ENCODE measurements around the gene GSTO1.

GSTO1 gene

DNA sequence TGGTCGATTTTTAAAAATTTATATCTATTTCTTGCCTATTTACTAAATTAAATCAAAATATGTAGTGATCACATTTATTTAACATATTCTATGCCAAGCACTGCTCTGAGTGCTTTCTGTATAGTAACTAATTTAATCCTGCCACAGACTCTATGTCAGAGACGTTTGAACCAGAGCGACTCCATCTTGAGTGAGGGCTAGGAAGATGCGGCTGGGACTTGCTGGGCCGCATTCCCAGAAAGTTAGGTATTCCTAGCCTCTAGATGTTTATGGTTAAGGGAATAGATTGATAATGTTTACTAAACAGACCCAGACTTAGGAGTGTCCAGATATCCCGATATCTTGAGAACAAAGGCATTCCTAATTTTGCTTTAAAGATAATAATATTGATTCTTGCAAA, 3.2 kb upstream of the GSTO1 start:
- DNase-seq (ENCODE audit: low read depth) = no peak

DNA sequence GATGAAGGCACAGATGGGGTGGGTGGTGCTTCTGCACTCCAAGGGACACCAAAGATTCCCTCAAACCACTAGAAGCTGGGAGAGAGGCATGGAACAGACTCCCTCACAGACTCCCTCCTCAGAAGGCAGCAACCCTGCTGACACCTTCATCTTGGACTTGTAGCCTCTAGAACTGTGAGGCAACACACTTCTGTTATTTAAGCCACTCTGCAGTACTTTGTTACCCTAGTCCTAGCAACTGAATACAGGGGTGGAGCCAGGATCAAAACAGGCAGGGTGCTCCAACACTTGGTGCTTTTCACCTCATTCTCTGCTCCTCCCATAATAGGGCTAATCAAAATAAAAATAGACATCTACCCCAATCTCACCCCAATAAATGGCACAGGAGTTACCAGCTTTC, 2.3 kb upstream of the GSTO1 start:
- DNase-seq (ENCODE audit: low read depth) = no peak

DNA sequence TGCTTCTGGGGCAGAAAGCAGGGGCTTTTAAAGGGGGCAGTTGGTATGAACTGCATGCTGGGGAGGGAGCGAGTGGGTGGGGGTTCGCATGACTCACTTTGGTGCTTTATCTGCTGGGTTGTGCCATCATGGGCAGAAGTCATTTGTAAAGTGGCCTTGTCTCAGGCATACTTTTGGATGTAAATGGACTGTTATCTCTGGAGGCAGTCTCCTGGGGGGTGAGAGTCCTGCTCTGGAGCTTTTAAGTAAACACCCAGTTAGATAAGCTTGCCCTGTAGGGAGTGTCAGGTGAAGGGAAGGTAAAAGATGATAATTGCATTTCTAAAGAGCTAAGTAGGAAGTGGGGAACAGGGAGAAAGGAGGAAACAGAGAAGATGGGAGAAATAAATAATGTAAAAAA, 1.6 kb upstream of the GSTO1 start:
- DNase-seq (ENCODE audit: low read depth) = no peak

DNA sequence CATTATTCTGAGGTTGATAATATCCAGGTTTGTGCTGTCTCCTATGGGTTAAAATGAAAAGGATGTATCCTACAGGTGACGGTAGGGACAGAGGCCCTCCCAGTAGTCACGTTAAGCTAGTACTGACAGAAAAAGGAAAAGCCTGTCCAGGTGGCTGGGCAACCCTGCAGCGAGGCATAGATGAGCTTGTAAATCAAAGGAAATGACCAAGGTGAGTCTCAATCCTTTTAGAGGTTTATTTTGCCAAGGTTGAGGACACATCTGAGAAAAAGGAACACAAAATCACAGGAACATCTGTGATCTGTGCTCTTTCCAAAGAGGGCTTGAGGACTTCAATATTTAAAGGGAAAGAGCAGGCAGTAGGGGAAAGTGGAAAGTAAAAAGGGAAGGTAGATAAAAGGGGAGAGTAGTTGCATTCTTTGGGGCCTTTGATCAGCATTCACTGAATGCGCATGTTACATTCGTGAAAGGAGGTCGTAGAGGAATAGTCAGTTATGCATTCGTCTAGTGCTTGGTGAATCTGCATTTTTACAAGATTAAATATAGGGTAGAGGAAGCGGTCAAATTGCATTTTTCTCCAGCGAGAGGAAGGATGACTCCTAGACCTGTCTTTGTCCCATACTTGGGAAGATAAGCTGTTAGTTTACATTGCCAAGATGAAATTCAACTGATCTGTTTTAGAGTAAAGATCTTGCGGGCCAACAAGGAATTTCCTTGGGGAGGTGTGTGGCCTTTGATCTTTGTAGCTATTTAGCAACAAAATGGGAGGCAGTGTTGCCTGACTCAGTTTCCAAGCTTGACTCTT, 884 bp upstream of the GSTO1 start:
- DNase-seq (ENCODE audit: low read depth) = no peak

DNA sequence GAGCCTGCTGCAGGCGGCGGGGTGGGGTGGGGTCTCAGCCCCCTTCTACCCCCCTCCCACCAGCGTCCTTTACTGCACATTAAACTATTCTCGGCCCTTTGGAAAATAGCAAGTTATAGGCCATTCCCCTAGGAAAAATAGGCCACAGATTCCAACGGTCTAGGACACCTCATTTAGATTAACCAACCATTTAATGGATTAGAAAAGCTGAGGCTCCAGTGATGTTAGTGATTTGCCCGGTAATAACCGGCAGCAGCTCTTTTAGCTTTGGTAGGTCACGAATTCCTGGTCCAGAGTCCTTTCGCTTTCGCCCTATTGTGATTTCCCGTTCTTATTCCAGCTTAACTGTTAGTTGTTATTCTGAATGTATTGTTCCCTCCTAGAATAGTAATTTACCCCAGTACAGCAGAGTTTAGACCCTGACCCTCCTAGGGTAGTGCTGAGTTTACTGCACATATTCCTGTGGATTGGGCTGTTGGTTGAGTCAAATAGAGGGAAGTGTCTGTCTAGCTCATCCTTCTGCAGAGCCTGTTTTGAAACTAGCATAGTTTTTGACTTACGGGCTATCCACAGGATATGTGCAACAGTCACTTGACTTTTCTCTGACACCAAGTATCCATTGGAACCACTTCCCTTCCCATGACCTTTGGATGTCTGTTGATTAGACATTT, 754 bp downstream of the GSTO1 start:
- DNase-seq (ENCODE audit: low read depth) = no peak

DNA sequence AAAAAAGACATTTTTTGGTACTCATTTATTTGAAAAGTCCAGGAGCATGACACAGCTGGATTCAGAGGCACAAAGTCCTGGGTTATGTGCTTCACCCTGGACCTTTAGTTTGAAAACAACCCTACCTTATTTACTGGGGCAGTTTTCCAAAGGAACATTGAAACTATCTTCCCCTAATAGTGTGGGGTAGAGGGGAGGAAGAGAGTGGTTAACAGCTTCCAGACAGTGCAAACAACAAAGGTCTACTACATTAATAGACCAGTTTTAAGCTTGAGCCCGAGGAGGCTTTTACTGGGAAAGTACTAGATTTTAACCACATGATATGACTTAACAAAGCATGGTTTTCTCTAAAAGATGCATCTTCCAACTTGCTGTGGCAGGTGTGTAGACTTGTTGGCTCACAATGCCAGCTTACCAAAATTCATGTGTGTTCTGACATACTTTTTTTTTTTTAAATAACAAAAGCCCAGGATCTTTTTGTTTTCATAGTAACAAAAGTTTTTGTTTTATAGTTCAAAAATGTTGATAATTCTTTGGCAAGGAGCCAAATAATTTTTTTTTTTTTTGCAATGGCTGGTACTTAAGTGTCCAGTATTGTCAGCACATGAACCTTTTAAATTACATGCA, 1.8 kb downstream of the GSTO1 start:
- DNase-seq (ENCODE audit: low read depth) = no peak

DNA sequence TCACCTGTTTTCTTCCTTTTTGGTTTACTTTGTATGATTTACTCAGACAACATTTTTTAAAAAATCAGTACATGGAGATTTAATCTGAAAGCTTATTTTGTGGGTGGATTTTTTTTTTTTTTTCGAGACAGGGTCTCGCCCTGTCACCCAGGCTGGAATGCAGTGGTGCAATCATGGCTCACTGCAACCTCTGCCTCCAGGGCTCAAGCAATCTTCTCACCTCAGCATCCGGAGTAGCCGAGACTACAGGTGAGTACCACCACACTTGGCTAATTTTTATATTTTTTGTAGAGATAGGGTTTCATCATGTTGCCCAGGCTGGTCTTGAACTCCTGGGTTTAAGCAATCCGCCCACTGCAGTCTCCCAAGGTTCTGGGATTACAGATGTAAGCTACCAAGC, 2.5 kb downstream of the GSTO1 start:
- no peak for DNase-seq (ENCODE audit: low read depth)

DNA sequence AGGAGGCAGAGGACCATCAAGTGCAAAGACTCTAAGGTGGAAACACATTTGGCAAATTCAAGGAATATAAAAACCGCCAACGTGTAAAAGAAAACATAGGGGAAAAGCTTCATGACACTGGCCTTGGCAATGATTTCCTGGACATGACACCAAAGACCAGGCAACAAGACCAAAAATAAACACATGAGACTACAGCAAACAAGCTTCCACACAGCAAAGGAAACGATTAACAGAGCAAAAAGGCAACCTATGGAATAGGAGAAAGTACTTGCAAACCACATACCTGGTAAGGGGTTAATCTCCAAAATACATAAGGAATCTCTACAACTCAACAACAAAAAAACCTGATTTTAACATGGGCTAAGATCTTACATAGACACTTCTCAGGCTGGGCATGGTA, 3.5 kb downstream of the GSTO1 start:
- no peak for DNase-seq (ENCODE audit: low read depth)

DNA sequence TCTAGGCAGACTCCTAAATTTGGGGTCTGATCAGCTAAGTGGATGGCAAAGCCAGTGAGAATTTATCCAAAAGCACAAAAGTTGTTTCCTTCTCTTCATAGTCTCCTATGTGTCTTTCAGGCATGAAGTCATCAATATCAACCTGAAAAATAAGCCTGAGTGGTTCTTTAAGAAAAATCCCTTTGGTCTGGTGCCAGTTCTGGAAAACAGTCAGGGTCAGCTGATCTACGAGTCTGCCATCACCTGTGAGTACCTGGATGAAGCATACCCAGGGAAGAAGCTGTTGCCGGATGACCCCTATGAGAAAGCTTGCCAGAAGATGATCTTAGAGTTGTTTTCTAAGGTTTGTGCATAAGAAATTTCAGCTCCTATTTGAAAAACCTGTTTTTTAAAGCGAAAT, 4.8 kb downstream of the GSTO1 start:
- no peak for DNase-seq (ENCODE audit: low read depth)

DNA sequence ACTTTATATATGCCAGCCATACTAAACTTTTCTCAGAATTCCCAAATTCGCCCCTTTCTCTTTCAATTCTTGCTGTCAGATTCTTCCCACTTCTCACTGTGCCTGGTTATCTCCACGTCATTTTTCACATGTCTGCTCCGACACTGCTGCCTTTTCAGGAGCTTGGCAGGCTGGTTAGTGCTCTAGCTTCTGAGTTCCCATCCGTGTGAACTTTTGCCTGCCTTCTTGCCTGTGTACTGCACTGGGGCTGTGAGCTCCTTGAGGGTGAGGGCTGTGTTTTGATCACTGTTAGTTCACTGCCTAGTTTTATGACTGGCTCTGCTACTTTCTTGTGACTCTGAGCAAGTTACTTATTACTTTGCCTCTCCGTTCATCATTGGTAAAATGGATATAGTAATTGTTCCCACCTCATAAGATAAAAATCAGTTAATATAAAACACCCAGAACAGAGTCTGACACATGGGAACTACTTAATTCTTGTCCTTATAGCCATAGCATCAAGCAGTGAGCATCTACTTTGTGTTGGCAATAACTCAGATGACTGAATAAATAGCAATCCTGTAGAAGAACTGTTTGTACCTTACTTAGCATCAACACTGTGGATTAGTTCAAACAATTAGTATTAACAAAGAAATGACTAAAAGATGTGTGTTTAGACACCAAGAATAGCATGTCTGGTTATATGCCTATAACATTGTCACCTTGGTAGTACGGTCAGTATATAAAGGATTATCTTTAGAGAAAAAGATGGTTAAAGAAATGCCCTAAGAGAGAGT, 5.5 kb downstream of the GSTO1 start:
- DNase-seq (ENCODE audit: low read depth) = no peak

DNA sequence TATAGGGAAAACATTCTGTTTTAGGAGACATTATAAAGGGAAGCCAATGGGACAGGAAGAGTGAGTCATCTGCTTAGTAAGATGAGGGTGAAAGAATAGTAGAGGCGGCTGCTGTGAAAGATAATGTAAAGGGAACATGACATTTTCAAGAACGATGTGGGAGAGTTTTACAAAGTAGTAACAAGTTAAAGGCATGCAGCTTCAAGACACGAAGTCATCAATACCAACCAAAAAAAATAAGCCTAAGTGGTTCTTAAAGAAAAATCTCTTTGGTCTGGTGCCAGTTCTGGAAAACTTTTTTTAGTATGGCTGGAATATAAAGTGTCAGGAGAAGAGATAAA, 6.1 kb downstream of the GSTO1 start:
- no peak for DNase-seq (ENCODE audit: low read depth)

DNA sequence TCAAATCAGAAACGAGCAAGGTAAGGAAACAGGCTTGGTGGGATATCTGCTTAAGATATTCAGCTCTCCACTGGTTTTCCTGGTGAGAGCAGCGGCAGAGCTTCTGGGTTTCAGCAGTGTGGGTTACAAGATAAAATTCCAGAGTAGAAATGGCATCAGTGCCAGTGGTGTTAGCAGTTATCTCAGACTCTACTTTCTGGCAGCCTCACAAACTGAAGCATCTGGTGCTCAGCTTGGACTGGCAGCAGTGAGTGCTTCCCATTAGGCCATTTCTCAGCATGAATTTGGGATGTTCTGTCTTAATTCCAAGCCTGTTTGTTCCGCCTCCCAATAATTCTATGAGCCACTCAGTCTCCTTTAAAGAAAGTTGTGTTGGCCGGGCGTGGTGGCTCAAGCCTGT, 7.4 kb downstream of the GSTO1 start:
- DNase-seq (ENCODE audit: low read depth) = no peak

DNA sequence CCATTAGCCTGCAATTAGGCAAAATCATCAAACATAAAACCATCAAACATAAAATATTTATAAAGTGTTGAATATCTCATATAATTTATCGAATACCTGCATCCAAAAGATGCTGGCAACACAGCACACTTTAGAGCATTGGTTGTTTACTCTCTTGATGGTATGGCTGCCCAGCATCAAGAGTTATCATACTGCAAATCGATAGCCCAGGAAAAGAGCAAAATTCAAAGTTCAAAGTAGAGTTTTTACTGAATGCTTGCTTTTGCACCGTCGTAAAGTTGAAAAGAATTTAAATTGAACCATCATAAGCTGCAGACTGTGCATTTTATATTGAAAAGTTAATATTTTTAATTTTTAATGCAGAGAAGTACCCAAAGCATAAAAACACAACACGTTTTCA, 10.1 kb downstream of the GSTO1 start:
- DNase-seq (ENCODE audit: low read depth) = no peak

DNA sequence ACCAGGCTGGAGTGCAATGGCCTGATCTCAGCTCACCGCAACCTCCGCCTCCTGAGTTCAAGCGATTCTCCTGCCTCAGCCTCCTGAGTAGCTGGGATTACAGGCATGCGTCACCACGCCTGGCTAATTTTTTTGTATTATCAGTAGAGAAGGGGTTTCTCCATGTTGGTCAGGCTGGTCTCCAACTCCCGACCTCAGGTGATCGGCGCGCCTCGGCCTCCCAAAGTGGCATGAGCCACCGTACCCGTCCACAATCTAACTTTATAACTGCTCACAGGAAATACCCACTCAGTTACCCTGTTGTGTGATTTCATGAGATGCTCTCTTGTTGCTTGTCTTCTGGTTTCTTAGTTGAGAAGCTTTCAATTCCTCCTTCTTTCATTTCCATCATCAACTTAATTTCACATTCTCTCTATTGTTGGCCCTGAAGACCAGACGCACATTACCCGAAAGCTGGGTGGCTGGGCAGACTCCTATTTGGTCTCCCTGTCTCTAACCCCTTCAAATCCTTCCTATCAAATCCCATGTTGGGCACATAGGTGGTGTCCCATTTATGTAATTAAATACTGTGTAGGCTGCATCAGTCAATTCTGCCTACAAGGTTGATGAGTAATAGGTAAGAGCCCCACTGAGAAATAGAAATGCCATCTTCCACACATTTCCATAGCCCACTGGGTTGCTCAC, 13.2 kb downstream of the GSTO1 start:
- no peak for DNase-seq (ENCODE audit: low read depth)

DNA sequence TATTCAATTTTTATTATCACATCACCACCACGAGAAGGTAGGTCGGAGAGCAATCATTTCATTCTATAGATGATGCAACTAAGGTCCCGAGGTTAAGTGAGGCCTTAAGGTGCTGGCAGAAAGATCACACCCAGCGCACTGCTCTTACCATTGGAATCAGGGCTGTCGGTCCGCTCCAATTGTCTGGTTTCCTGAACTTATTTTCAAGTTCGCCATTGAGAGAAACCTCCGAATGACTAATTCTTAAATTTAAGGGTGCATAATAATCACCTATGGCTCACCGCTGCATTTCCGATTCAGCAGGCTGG, 13.7 kb downstream of the GSTO1 start:
- DNase-seq (ENCODE audit: low read depth) = no peak

DNA sequence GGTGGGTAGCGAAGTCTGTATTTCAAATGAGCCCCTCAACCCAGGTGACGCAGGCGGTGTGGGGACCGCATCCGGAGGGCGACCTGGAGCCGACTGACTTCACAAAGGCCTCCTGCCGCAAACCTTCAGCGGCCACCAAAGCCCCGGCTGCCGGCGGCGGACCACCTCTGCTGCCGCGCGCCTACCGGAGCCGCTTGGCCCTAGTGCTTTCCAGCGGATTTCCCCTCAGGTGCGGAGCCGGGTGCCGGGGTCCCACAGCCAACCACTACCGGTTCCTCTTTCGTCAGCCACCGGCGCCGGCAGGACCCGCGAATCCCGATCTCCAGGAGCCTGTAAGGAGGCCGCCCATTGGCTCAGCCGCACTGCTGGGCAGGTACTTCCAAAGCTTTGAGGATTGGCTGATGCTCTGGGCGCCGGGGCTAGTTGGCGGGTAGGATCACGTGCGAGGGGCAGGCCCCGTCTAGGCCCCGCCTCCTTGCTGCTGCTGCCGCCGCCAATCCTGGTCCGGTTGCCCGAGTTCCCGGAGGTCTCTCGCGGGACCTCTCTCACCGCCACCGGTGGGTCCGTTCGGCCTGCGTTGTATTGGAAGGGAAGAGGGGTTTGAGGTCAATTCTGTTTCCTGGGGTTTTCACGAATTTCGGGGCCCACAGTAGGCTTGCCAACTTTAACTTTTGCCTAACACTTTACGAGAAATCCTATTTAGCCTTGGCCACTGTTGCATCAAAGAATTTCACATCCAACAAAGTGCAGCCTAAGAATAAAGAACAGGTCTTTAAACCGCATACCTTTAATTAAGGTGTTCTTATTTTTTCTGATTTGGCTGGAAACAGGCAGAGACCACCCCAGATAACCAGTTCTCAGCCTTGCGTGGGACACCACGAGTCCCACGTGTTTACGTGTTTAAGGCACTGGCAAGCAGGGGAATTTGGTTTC, 14.3 kb downstream of the GSTO1 start, which contains the start of gene GSTO2:
GSTO2 (plus strand) TSS at position 472 of the 933 bp plus-strand sequence. CDS start 5,732 bp downstream, outside the sequence.
- DNase-seq (ENCODE audit: low read depth) = peak; percentile 94

DNA sequence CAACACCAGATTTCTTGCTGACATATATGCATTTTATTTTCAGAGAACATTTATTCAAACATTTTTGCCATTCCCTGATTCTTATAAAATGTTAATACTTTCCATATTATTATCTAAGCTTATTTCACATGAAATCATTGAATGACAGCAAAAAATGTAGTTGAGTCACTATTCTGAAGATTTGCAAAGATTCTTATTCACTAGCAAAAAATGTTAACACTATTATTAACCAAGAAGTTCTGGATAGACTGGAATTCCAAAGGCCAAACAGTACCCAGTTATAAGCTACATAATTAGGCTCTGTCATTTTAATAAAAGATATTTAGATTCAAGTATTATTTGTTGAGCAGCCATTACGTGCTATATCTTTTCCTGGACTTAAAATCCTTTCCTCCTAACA, 18.6 kb downstream of the GSTO1 start:
- no peak for DNase-seq (ENCODE audit: low read depth)

DNA sequence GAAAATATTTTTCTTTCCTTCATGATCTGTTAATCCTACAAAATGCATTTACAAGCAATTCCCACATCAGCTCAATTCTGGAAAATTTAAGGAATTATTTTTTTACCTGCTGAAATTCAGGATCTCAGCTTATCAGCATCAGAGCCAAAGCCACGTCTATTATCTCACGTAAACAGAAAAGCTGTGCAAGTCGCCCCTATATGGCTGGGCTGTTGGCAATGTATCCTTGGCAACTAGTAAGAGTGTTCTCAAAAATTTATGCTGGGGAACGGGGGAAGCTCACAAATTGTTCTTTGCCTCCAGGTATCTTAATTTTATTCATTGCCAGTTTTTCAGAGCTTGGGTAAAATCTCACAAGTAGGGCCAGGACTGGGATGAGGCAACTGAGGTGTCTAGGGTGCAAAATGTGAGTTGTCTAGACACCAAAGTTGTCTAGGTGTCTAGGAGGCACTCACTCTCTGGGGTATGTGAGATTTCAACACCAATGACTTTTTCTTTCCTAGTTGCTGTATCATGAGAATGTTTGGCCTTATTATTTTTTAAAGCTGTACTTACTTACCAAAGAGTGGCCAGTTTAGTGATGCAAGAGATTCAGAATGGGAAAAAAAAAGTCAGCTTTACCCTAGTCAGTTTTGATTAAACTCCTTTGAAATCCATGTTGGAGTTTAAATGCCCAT, 19.3 kb downstream of the GSTO1 start:
- DNase-seq (ENCODE audit: low read depth) = no peak

DNA sequence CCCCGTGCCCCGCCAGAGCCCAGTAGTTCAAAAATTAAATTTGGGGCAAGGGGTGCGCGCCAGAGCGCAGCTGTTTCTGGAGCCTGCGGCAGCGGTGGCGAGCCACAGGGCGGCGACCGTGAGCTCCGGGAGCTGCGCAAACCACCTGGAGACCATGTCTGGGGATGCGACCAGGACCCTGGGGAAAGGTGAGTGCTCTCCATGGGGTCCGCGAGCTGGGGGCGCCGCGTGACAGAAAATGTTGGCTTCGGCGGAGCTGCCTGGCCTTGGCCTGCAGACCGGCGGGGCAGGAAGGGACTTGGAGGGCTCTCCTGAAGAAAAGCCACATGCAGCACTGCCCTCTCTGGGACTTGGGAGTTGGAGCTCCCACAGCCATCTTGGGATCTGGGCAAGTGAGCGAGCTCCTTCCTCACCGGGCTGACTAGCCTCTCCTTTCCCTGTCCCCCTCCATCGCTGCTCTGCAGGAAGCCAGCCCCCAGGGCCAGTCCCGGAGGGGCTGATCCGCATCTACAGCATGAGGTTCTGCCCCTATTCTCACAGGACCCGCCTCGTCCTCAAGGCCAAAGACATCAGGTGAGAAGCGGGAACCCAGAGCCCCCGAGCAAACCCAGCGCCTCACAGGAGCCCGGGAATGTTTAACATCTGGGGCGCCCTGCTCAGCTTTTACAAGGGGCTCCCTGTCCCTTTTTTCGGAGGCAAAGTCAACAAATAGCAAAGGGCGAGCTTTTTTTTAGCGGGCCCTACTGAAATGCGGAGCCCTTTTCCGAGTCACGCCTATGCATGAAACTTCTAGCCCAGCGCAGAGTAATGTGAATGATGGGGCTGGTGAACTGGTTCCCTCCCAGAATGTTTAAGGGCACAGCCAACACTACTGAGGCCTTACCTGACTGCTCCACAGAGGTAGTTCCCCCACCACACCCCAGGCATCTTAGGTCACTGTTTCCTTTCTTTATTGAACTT, 20.4 kb downstream of the GSTO1 start:
- no peak for DNase-seq (ENCODE audit: low read depth)
